B cell (primary cell): ENCODE results near the gene PLIN4. TPM values are rescaled to one million over a fixed set of nuclear protein-coding genes. Genes with fewer than 3 reads are reported as not detected.

Source experiments
- ATAC-seq: fragments of 200-7000 bp; cut with Tn5 transposase; one replicate; pipeline ENCODE4 v1.10.0; 2021; ENCODE audit warnings: low read depth, mild to moderate bottlenecking, moderate number of reproducible peaks, moderate library complexity
- CTCF ChIA-PET: fragments of 350-600 bp; sonication (Branson Sonifier 250); formaldehyde crosslinking; loops from one replicate; lab custom pipeline; 2021; ENCODE audit warnings: antibody characterized with exemption, inconsistent platforms; lab: Charles Lee
- POLR2A ChIA-PET: fragments of 350-600 bp; sonication (Branson Sonifier 250); formaldehyde crosslinking; loops from one replicate; lab custom pipeline; 2021; ENCODE audit warnings: antibody characterized with exemption; lab: Charles Lee
- DNase-seq: peaks from one replicate; pipeline ENCODE4 v3.0.0; 2013
- H2AFZ ChIP-seq: 2 replicates; pipeline ENCODE4 v1.6.1; 2012; ENCODE audit warnings: mild to moderate bottlenecking, low read depth, low read length; ENCODE audit not compliant: insufficient read depth, poor library complexity, severe bottlenecking
- H3K27ac ChIP-seq, 2 donors: 1 replicate in 1 of 2; 2 replicates in 1 of 2; pipeline ENCODE4 v1.5.1; 2012 to 2013; ENCODE audit warnings: low read length in 2 of 2, mild to moderate bottlenecking in 2 of 2, moderate library complexity in 1 of 2
- H3K27me3 ChIP-seq, 4 experiments: fragments of 200-600 bp in 1 of 4; sonication (generic) in 1 of 4; replicated peaks in 1 of 4; 1 replicate in 2 of 4; 2 replicates in 2 of 4; pipeline versions ENCODE4 v1.6.1 to v1.7.0; 2013 to 2016; ENCODE audit warnings: low read length in 3 of 4, mild to moderate bottlenecking in 2 of 4, mixed read lengths in 1 of 4, moderate library complexity in 1 of 4; ENCODE audit not compliant: insufficient read depth in 4 of 4, control insufficient read depth in 3 of 4; ENCODE audit errors: control extremely low read depth in 1 of 4
- H3K36me3 ChIP-seq, 2 experiments: replicated peaks in 1 of 2; 1 replicate in 1 of 2; 2 replicates in 1 of 2; pipeline versions ENCODE4 v1.6.1 to v1.7.1; 2013; ENCODE audit warnings: low read length in 1 of 2; ENCODE audit not compliant: insufficient read depth in 2 of 2, control insufficient read depth in 1 of 2; ENCODE audit errors: control extremely low read depth in 1 of 2, extremely low read depth in 1 of 2
- H3K4me1 ChIP-seq, 2 donors: fragments of 200-600 bp in 1 of 2; sonication (generic) in 1 of 2; 1 replicate in 1 of 2; 2 replicates in 1 of 2; pipeline versions ENCODE4 v1.5.1 to v1.6.1; 2013 to 2017; ENCODE audit warnings: low read length in 2 of 2; ENCODE audit not compliant: control insufficient read depth in 2 of 2, insufficient read depth in 2 of 2
- H3K4me2 ChIP-seq: replicated peaks from 2 replicates; pipeline ENCODE3; 2012; ENCODE audit warnings: mild to moderate bottlenecking, low read depth, low read length; ENCODE audit not compliant: poor library complexity, severe bottlenecking
- H3K4me3 ChIP-seq, 5 experiments: fragments of 200-600 bp in 1 of 5; sonication (generic) in 1 of 5; 1 replicate in 3 of 5; 2 replicates in 2 of 5; pipeline versions ENCODE4 v1.5.1 to v1.7.0; 2011 to 2016; ENCODE audit warnings: low read length in 4 of 5, mild to moderate bottlenecking in 4 of 5, low read depth in 2 of 5, control low read depth in 1 of 5, moderate library complexity in 1 of 5; ENCODE audit not compliant: insufficient read depth in 1 of 5; ENCODE audit errors: control extremely low read depth in 1 of 5, extremely low read depth in 1 of 5
- H3K79me2 ChIP-seq: fragments of 200-600 bp; sonication (generic); one replicate; pipeline ENCODE4 v1.6.0; 2016; ENCODE audit warnings: low read length; ENCODE audit not compliant: control insufficient read depth, insufficient read depth
- H3K9ac ChIP-seq: fragments of 200-600 bp; sonication (generic); 2 replicates; pipeline ENCODE4 v1.6.1; 2017; ENCODE audit warnings: mild to moderate bottlenecking, low read length, moderate library complexity
- H3K9me3 ChIP-seq, 3 donors: one replicate each; pipeline versions ENCODE4 v1.6.1 to v1.7.1; 2013; ENCODE audit warnings: low read length in 2 of 3; ENCODE audit not compliant: control insufficient read depth in 2 of 3, insufficient read depth in 1 of 3; ENCODE audit errors: control extremely low read depth in 1 of 3
- H4K20me1 ChIP-seq: 2 replicates; pipeline ENCODE4 v1.6.0; 2012; ENCODE audit warnings: mild to moderate bottlenecking, low read length; ENCODE audit not compliant: insufficient read depth, control insufficient read depth, poor library complexity, severe bottlenecking
- H3K27ac Mint-ChIP-seq: one replicate; pipeline ENCODE4 v1.8.0; 2021; ENCODE audit warnings: mixed read lengths
- H3K27me3 Mint-ChIP-seq: one replicate; pipeline ENCODE4 v1.8.0; 2021; ENCODE audit warnings: mixed read lengths
- H3K4me1 Mint-ChIP-seq: one replicate; pipeline ENCODE4 v1.8.0; 2021; ENCODE audit warnings: mixed read lengths
- H3K4me3 Mint-ChIP-seq: one replicate; pipeline ENCODE4 v1.8.0; 2021; ENCODE audit warnings: mixed read lengths
- H3K9me3 Mint-ChIP-seq: one replicate; pipeline ENCODE4 v1.8.0; 2022; ENCODE audit warnings: mixed read lengths; ENCODE audit not compliant: insufficient read depth
- EZH2 ChIP-seq: IDR thresholded peaks from 2 replicates; pipeline ENCODE4 v1.6.1; 2012; ENCODE audit warnings: borderline replicate concordance, low read depth, mild to moderate bottlenecking, moderate library complexity, low read length; ENCODE audit not compliant: insufficient read depth, poor library complexity, severe bottlenecking
- WGBS: methylation state at CpG from one replicate; pipeline ENCODE4 v1.1.5; 2013; ENCODE audit warnings: missing lambda C conversion rate; ENCODE audit not compliant: insufficient coverage; 5-methylcytosine and 5-hydroxymethylcytosine counted together
- intact Hi-C: fragments of 100-400 bp; cut with micrococcal nuclease; formaldehyde crosslinking; loops from one replicate; pipeline ENCODE4 v1.10.0; 2022
- polyA plus RNA-seq: library from polyadenylated mRNA; depleted of rRNA; stranded (reverse); fragments of >200 nt; gene quantifications from 2 replicates; pipeline ENCODE4 v1.2.3, GENCODE V29; 2012
- total RNA-seq, 2 donors: library from RNA; stranded (reverse); fragments of 120-200 nt in 1 of 2; gene quantifications; 1 replicate in 1 of 2; 2 replicates in 1 of 2; pipeline versions ENCODE4 v1.2.3 to v1.2.4, GENCODE V29; 2013 to 2022
- TF ChIP-seq, protein P1 (sequence below): fragments of 200-600 bp; IDR thresholded peaks from one replicate; pipeline ENCODE4 v1.8.0; 2022; ENCODE audit warnings: antibody characterized with exemption, mild to moderate bottlenecking

PLIN4 gene
- total and polyA plus RNA-seq, 2 donors (not counting 1 experiment from before 2014, with no cell fraction given), result 0.04 to 0.07 TPM

DNA sequence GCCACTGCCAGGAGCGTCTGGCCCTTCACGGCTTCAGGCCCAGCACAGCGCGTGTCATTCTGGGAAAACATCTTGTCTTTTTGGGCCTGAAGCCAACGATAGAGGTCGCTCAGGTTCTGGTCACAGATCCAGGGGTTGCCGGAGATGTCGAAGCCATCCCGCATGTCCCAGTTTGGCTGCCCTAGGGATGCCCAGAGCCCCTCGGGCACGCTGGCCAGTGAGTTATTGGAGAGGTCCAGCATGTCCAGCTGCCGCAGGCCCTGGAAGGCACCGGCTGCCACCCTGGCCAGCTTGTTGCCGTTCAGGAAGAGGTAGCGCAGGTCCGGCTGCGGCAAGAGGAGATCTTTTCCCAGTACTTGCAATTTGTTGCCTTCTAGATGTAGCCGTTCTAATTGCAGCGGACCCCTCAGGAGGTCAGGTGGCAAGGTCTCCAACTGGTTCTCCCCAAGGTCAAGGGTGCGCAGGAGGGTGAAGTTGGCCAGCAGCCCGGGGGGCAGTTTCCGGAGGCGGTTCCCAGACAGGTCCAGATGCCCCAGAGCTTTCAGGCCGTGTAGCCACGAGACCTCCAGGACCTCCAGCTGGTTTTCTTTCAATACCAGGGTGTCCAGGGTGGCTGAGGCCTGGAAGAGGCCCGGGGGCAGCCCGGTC is 19.8 kb upstream of the PLIN4 start:
- Mint-ChIP-seq H3K27ac (no peak overlapping the region), H3K4me1 (peaks cover 15% of the 10 kb centered on the region), H3K27me3 (peaks cover 17% of the 10 kb centered on the region), H3K9me3 (no peaks in the 10 kb centered on the region), H3K4me3 (no peak overlapping the region)
- TF ChIP-seq EZH2, result no peak
- TF ChIP-seq, protein P1, sequence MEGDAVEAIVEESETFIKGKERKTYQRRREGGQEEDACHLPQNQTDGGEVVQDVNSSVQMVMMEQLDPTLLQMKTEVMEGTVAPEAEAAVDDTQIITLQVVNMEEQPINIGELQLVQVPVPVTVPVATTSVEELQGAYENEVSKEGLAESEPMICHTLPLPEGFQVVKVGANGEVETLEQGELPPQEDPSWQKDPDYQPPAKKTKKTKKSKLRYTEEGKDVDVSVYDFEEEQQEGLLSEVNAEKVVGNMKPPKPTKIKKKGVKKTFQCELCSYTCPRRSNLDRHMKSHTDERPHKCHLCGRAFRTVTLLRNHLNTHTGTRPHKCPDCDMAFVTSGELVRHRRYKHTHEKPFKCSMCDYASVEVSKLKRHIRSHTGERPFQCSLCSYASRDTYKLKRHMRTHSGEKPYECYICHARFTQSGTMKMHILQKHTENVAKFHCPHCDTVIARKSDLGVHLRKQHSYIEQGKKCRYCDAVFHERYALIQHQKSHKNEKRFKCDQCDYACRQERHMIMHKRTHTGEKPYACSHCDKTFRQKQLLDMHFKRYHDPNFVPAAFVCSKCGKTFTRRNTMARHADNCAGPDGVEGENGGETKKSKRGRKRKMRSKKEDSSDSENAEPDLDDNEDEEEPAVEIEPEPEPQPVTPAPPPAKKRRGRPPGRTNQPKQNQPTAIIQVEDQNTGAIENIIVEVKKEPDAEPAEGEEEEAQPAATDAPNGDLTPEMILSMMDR, result no peak
- 94% methylated on average over 27 of the region's 27 CpGs for whole genome bisulfite sequencing
- H3K4me1 ChIP-seq, result peaks cover 16 to 19% of the 10 kb centered on the region in 2 donors
- peaks cover 0 to 34% (median 7%) of the 10 kb centered on the region in 4 experiments for H3K27me3 ChIP-seq
- ChIA-PET POLR2A (no interaction called here), CTCF (no interaction called here)
- ATAC-seq, result no peak
- intact Hi-C loops, result no loop called here
- no peak overlapping the region for H2AFZ ChIP-seq
- H3K27ac ChIP-seq, result no peak overlapping the region
- no peaks in the 10 kb centered on the region for H3K79me2 ChIP-seq
- no peaks in the 10 kb centered on the region for H4K20me1 ChIP-seq
- peaks cover 0 to 39% (median 0%) of the 10 kb centered on the region in 3 donors for H3K9me3 ChIP-seq
- no peak overlapping the region for H3K4me3 ChIP-seq
- H3K9ac ChIP-seq, result no peak overlapping the region
- no peak for DNase-seq
- H3K4me2 ChIP-seq, result no peak overlapping the region
- no peaks in the 10 kb centered on the region for H3K36me3 ChIP-seq

DNA sequence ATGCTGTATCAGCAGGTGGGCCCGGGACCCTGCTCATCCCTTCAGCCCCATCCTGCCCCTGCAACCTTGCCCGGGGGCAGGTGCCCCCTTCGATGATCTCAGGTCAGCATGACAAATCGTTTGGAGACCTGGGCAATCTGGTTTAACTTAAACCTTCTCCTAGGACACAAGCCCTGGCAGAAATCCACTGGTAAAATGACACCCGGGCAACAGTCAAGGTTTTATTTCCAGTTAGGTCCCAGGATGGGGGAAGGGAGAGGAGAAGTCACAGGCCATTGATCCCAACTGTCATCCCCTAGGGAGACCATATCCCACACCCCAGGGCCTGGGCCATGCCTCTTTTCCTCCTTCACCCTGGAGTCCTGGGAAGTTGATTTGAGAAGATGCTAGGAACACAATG is 18.5 kb upstream of the PLIN4 start:
- H3K9me3 ChIP-seq, result peaks cover 0 to 39% (median 0%) of the 10 kb centered on the region in 3 donors
- Mint-ChIP-seq H3K4me1 (peaks cover 15% of the 10 kb centered on the region), H3K27ac (no peak overlapping the region), H3K27me3 (peaks cover 17% of the 10 kb centered on the region), H3K4me3 (no peak overlapping the region), H3K9me3 (no peaks in the 10 kb centered on the region)
- intact Hi-C loops, result no loop called here
- TF ChIP-seq, protein P1, result no peak
- no peak for TF ChIP-seq EZH2
- ChIA-PET POLR2A (no interaction called here), CTCF (no interaction called here)
- peaks cover 16 to 19% of the 10 kb centered on the region in 2 donors for H3K4me1 ChIP-seq
- H4K20me1 ChIP-seq, result no peaks in the 10 kb centered on the region
- H3K79me2 ChIP-seq, result no peaks in the 10 kb centered on the region
- H3K4me2 ChIP-seq, result no peak overlapping the region
- H2AFZ ChIP-seq, result no peak overlapping the region
- H3K36me3 ChIP-seq, result no peaks in the 10 kb centered on the region
- DNase-seq (no peak), ATAC-seq (no peak)
- 100% methylated on average over 3 of the region's 5 CpGs for WGBS
- no peak overlapping the region for H3K9ac ChIP-seq
- no peak overlapping the region for H3K27ac ChIP-seq
- no peak overlapping the region for H3K4me3 ChIP-seq
- peaks cover 0 to 34% (median 7%) of the 10 kb centered on the region in 4 experiments for H3K27me3 ChIP-seq
